Myocyte (in vitro differentiated cells): Measurements from ENCODE around the gene SH3D19. TPM values are rescaled to one million over a fixed set of nuclear protein-coding genes. Genes with fewer than 3 reads are reported as not detected.
A peak's percentile ranks its signal among the peaks of the same experiment; 100 is the strongest.
"Not testable (repeated sequence)": the region's sequence is repeated elsewhere in the genome, so short reads cannot be mapped to it uniquely, and the experiment has no call there.

Source experiments
- DNase-seq: peaks from one replicate; pipeline ENCODE4 v3.0.0-alpha.2; 2012; ENCODE audit warnings: low read depth
- total RNA-seq: library from RNA; depleted of rRNA; stranded (reverse); fragments of >200 nt; gene quantifications from 2 replicates; pipeline ENCODE4 v1.2.3, GENCODE V29; 2014

The SH3D19 gene
- total RNA-seq, 1 donor from 2014 or later: 24.1 TPM

DNA sequence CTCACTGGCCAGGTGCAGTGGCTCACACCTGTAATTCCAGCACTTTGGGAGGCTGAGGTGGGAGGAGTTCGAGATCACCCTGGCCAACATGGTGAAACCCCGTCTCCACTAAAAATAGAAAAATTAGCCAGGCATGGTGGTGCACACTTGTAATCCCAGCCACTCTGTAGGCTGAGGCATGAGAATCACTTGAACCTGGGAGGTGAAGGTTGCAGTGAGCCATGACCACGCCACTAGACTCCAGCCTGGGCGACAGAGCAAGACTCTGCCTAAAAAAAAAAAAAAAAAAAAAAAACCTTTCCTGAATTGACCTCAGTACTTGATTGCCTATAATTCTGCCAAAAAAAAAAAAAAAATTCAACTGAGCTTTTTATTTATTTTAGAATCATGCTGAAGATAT lies 3.2 kb downstream of the SH3D19 start:
- not testable (repeated sequence) for DNase-seq

DNA sequence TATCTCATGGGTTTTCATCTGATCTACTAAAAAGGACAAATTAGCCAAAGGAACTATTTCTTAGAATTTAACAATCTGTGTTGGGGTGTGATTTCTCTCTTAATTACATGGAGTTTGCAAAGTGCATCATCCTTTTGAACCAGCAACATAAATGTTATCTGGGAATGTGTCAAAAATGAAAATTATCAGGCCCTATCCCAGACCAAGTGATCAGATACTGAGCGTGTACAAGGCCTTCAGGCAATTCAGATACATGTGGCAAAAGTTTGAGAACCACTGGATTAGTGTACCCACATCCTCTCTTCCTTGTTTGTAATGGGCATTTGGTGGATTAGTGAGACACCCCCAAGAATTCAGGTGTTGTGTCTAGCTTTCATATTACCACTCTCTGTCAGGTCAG lies 3.8 kb downstream of the SH3D19 start:
- DNase-seq: no peak

DNA sequence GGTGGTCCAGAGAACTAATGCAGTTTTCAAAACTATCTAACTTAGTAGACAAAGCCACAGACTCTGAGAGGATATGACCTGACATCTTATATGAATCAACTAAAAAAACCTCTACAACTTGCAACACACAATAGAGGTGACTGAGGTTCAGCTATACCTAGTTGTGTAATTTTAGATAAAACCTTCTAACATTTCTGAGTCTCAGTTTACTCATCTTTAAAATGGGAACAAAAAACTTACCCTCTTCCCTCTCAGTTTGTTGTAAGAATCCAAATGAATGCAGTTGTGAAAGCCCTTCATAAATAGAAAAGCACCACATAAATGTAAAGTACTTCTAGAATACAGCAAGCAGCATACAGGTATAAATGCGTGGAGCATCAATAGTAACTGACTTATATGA lies 5.9 kb downstream of the SH3D19 start:
- no peak for DNase-seq

DNA sequence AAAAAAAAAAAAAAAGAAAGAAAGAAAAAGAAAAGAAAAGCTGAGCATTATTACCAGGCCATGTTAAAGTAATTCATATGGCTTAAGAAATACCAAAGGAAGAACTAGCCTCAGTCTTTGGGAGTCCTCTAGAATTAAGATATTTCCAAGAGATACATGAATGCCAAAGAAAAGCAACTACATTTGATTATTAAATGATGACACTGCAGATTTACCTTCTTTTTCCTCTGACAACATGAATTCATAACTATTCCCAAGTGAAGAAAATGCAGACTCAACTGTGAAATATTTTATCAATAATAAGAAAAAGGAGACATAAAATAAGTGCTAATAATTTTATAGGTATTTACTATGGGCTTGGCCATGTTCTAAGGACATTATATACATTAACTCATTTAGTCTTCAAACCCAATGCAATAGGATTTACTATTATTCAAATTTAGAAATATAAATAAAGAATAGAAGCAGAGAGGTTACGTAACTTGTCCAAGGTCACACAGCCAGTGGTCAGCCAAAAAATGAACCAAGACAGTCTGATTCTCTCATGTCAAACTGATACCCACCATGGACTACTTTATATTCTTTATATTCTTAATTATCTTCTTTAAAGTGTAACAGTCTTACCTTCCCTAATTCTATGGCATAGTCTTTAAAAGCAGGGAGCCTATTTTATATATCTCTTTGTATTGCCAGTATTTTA lies 6.9 kb downstream of the SH3D19 start:
- DNase-seq: no peak

DNA sequence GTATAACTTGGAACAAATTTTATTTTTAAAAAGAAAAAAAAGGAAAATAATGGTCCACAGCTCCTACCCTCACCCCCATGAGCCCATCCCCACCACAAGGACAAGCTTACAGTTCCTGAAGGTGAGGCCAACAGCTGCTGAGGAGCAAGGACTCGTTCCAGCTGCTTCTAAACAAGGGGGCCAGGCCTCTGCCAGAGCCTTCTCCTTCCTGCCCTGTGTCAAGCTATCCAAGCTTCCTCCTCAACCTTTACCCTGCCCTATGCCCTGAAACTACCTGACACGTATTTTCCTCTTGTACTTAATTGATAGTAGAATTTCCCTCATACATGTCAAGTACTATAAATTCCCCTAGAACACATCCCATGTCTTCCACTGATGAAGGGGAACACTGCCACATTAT lies 8.8 kb downstream of the SH3D19 start:
- no peak for DNase-seq

DNA sequence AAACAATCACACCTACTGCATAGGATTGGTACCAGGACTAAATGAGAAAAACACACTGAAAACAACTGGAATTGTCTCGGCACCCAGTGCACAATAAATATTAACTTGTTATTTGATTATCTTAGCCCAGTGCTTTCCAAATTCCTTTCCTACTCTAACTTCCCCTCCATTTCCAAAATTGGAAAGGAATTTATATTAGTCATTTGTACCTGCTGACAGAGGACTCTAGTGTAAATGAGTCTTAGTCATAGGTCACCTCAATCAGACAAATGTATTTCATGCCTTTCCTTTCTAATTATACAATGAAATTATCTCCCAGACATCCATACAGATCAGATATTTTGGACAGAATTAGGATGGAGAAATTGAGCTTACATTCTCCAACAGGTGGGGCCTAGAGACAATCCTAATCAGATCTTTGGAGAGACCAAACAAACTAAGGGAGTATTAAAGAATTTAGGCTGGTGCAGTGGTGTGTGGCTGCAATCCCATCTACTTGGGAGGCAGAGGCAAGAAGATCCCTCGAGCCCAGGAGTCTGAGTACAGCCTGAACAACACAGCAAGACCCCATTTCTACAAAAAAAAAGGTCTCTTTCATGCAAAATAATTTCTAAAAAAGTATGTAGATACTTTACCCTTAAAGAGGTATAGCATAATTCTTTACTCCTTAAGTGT lies 10.1 kb downstream of the SH3D19 start:
- no peak for DNase-seq

DNA sequence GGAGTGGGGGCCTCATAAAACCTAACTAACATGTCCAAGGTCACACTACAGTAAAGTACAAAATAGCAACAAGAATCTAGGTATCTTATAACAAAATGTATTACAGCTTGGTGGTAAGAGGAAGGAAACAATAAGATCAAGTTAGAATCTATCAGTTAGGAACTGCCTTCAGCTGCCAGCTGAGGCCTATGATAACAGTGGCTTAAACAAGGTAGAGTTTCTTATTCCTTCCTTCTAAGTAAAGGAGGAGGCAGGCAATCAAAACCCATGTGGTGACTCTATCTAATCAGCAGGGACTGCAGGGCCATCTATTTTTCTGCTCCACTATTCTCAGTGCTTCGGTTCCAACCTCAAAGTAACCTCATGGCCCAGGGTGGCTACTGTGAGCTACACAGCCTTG lies 10.9 kb downstream of the SH3D19 start:
- no peak for DNase-seq

DNA sequence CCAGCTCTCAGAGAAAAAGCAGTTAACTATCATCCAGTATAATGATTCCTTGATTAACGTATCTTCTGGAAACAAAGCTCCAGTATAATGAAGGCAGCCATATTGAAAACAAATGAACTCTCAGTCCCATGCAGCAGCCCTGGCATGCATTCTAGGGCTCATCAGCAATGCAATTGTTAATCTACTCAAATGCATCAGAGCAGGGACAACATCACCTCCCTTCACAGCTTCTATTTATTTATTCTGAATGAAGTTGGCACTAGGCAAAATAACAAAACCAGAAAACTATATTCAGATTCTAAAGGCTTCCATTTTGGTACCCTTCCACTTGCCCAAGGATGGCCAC lies 11.4 kb downstream of the SH3D19 start:
- DNase-seq: no peak

DNA sequence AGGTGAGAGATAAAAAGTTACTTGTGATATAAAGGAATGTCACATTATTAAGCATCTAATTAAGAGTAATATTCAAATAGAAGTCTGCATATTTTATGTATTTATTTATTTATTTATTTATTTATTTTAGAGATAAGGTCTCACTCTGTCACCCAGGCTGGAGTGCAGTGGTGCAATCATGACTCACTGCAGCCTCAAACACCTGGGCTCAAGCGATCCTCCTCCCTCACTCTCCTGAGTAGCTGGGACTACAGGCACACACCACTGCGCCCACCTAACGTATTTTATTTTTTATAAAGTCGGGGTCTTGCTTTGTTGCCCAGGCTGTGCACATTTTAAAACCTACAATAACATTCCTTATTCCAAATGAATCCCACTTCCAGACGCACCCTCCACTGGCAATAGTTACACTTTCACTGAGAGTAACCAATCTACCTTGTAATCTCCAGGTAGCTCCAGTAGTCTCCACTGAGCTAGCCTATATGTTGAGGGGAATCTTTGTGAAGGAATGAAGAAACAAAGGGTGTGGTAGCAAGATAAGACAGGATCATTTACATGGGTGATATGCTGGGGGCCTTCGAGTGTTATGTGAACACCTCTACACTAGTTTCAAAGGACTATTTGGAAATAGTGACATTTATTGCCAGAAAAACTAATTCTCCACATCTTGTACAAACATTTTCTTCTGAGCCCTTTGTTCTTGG lies 11.9 kb downstream of the SH3D19 start:
- no peak for DNase-seq

DNA sequence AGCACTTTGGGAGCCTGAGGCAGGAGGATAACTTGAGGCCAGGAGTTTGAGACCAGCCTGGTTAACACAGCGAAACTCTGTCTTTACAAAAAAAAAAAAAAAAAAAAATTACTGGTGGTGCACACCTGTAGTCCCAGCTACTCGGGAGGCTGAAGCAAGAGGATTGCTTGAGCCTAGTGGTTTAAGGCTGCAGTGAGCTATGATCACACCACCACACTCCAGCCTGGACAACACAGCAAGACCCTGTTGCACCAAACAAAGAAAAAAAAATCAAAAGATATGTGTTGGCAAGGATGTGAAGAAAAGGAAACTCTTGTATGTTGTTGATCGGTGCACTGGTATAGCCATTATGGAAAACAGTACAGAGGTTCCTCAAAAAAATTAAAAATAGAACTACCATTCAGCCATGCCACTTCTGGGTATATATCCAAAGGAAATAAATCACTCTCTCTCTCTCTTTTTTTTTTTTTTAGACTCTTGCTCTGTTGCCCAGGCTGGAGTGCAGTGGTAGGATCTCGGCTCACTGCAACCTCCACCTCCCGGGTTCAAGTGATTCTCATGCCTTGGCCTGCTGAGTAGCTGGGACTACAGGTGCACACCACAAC lies 15.2 kb downstream of the SH3D19 start:
- no peak for DNase-seq

DNA sequence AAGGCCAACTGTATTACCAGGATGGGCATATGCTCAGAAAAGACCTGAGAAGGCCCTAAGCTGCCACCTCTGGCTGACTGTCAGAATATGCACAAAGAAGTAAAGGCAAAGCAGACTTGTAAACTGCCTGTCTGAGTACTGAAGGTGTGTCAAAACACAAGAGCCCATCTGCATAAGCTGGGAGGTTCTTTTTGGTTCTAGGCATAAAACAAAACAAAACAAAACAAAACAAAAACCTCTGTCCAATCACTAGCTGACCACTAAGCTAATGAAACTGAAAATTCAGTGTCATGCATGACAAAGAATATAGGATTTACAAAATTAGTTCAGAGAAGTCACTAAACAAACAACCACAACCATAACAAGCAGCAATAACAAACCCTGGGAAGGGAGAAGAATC lies 20.6 kb downstream of the SH3D19 start:
- DNase-seq: no peak

DNA sequence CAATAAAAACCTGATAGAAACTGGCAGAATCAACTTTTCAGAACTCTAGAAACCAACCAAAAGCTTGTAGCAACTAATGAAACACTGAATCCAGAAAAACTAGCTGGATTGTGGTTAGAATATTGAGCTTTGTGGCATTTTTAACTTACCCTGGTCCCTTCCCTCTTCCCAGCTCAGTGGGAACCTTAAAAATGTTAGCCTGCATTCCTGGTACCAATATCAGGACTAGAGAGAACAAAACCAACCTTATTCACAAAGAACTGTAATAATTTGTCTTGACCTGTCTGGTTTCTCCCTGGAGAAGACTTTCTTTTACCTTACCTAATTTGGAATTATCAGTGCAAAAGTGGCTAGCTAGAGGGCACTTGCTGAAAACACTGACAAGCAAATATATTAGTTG lies 21.2 kb downstream of the SH3D19 start:
- DNase-seq: no peak

DNA sequence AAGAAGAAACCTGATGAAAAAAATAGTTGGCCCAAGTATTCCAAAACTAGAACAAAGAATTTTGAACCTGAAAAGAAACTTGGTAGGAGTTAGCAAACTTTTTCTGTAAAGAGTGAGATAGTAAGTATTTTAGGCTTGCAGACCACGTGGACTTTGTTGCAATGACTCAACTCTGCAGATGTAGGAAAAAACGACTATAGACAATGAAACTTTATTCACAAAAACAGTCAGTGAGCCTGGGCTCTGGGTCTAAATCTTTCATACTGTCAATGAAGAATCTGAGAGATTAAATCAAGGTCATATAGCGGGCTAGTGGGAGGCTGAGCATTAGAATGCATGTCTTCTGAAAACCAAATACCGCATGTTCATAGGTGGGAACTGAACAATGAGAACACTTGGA lies 23.0 kb downstream of the SH3D19 start:
- DNase-seq: no peak

DNA sequence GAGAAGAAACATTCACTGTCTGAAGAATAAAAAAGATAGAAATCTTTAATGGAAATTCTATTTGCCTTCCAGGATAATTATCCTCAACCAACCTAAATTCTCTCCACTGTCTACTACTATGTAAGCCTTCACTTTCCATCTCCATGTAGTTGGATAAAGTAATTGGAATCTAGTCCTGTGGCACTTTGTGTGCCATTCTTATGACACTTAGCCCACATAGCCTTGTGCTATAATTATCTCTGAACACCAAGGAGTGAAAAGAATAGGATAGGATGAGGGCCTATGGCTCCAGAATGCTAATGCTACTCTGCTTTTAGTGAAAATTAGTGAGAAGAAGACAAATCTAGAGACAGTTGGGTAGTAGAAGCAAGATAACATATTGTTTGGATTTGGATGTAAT lies 28.2 kb downstream of the SH3D19 start:
- DNase-seq: peak; percentile 67

DNA sequence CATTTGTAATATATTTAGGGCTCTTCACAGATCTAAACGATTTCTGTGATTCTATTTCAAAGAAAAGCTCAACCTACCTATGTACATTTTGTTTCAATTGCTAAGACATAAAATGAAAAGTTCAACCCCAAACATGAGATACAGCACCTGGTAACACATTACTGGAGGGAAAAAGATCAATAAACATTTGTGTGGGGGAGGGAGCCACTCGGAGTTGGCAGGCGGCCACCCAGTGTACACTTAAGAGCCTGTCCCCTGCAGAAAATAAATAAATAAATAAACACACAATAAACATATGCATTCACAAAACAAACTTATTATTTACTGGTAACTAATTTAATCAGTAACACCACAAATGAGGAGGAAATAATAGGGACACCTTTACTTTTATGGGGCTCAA lies 29.2 kb downstream of the SH3D19 start:
- no peak for DNase-seq

DNA sequence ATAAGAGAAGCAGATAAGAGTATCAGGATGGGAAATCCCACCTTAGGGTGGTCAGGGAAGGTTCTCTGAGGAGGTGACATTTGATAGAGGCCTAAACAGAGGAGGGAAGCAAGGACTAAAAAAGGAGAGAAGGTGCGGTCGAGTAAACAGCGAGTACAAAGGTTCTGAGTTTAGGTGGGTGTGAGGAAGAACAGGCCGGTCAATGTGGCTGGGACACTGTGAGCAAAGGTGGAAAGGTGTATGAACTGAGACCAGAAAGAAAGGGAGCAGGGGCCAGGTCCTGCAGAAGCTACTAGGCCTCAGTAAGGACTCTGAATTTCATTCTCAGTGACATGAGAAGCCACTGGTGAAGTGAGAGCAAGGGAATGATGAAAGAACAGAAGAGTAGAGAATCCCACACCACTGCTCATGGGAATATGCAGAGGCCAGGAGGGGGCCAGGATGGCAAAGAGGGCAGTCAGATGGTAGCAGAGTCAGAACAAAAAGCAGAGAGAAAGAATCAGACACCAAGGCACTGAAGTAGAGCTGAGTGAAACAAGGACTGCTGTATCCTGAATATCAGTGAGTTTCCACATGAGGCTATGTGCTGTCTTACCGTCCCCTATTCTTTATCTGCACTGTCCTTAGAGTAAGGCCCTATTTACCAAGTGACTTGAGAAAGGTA lies 30.4 kb downstream of the SH3D19 start:
- no peak for DNase-seq

DNA sequence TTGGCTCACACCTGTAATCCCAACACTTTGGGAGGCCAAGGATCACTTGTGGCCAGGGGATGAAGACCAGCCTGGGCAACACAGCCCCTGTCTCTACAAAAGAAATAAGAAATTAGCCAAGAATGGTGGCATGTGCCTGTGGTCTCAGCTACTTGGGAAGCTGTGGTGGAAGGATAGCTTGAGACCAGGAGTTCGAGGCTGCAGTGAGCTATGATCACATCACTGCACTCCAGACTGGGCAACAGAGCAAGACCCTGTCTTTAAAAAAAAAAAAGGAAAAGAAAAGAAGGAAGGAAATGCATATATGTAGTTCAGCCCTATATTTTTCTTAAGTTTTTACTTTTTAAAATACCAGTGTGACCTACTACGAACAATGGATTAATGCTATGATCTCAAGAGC lies 33.4 kb downstream of the SH3D19 start:
- no peak for DNase-seq

DNA sequence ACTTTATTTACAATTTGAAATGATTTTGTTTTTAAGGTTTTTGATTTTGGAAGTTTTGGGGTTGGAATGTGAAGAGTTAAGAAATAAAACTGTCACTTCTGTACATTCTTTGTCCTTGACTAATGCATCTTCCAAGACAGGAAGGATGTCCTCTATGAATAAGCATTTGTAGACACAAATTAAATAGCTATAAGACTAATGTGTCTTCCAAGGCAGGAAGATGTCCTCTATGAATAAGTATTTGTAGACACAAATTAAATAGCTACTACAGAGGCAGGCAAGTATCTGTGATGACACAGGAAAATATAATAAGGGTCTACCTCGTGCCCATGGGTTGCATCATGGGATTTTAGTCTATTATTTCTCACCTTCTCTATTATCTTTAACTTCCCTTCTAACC lies 33.9 kb downstream of the SH3D19 start:
- DNase-seq: no peak

DNA sequence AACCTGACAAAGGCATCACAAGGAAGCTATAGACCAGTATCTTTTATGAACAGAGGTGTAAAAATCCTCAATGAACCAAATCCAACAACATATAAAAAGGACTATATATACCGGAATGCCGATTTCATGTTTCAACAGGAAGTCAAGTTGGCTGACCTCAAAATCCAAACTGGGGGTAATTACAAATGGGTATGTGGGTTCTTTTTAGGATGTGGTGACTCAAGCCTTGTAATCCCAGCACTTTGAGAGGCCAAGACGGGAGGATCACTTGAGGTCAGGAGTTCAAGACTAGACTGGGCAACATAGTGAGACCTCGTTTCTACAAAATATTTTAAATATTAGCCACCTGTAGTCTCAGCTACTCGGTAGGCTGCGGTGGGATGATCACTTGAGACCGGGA lies 38.0 kb downstream of the SH3D19 start:
- no peak for DNase-seq

DNA sequence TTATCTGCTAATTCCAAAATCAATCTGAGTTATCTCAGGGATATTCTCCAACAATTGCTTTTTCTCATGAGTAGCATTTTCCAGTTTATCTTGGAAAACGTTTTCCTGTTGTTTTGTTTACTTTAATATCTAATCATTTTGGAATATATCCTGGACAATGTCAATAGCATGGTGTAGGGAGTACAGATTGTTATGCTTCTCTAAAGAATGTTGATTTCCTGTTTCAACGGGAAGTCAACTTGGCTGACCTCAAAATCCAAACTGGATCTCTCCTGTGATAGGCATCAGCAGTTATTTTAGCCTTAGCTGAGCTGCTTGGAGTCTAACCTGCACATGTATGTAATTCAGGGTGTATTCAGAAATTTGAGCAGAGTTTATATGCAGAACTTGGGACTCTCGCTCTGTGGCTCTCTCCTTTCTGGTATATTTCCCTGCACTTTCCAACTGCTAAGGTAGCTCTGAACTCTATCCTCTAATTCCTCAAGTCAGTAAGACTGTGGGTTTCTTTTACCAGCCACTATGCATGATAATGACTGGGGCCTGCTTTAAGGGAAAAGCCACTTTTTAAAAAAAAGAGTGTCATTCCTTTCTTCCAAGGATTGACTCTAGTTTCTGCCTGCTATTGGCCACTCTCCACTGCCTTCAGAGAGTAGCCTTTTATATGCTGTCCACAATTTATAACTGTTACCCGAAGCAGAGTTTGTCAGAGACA lies 40.7 kb downstream of the SH3D19 start:
- DNase-seq: no peak
